GM12878 (cell line): Measurements from ENCODE around the gene TPK1. TPM values are rescaled to one million over a fixed set of nuclear protein-coding genes. Genes with fewer than 3 reads are reported as not detected.

ENCODE experiments used
- ATAC-seq: fragments of 200-7000 bp; cut with Tn5 transposase; 3 replicates; pipeline ENCODE4 v1.9.1; 2020; ENCODE audit warnings: mild to moderate bottlenecking, moderate library complexity
- BruUV-seq: library from RNA; stranded (reverse); fragments of 400-500 nt; replicated peaks from 2 replicates; lab custom pipeline; 2021; lab: Mats Ljungman, UMichigan
- CTCF ChIA-PET: fragments of 300-600 bp; sonication (Branson Sonifier 250); formaldehyde crosslinking; extraction: SDS; loops from one replicate; lab custom pipeline; 2021; ENCODE audit warnings: inconsistent platforms; lab: Yijun Ruan, JAX
- POLR2A ChIA-PET: fragments of 350-600 bp; formaldehyde crosslinking; extraction: SDS; loops from one replicate; lab custom pipeline; 2021; ENCODE audit warnings: inconsistent platforms; lab: Charles Lee
- RAD21 ChIA-PET: fragments of 300-600 bp; sonication (Branson Sonifier 250); formaldehyde crosslinking; loops from one replicate; lab custom pipeline; 2023; ENCODE audit warnings: antibody characterized with exemption; ENCODE audit not compliant: unreplicated experiment; lab: Charles Lee
- SMC1A ChIA-PET: fragments of 300-600 bp; sonication (Branson Sonifier 250); formaldehyde crosslinking; loops from one replicate; lab custom pipeline; 2023; ENCODE audit not compliant: unreplicated experiment, uncharacterized antibody; lab: Charles Lee
- DNase-seq: peaks from one replicate; pipeline ENCODE4 v3.0.0-alpha.2; 2011; ENCODE audit warnings: low read depth, low spot score
- FAIRE-seq: peaks from 3 replicates; lab custom pipeline; 2011; peaks lifted over from hg19 to GRCh38; lab: Jason Lieb, UNC
- H2AFZ ChIP-seq: 2 replicates; pipeline ENCODE4 v1.6.0; 2011; ENCODE audit warnings: low read depth, low read length, control low read depth; ENCODE audit not compliant: control insufficient read depth
- H3K27ac ChIP-seq: 2 replicates; pipeline ENCODE4 v1.5.1; 2011; ENCODE audit warnings: control low read depth; ENCODE audit not compliant: control insufficient read depth, insufficient read depth
- H3K27me3 ChIP-seq, 2 experiments: replicated peaks in 1 of 2; 2 replicates each; pipeline versions ENCODE4 v1.6.0 to v1.6.1; 2011; ENCODE audit warnings: low read length in 1 of 2; ENCODE audit not compliant: control insufficient read depth in 2 of 2, insufficient read depth in 2 of 2
- H3K36me3 ChIP-seq, 2 experiments: 2 replicates each; pipeline ENCODE4 v1.5.1; 2011; ENCODE audit warnings: low read length in 1 of 2; ENCODE audit not compliant: control insufficient read depth in 2 of 2, insufficient read depth in 2 of 2
- H3K4me1 ChIP-seq: 2 replicates; pipeline ENCODE4 v1.6.1; 2011; ENCODE audit warnings: mild to moderate bottlenecking, low read length, moderate library complexity, mixed read lengths; ENCODE audit not compliant: control insufficient read depth, insufficient read depth
- H3K4me2 ChIP-seq: 2 replicates; pipeline ENCODE4 v1.6.0; 2011; ENCODE audit warnings: control low read depth; ENCODE audit not compliant: control insufficient read depth, insufficient read depth
- H3K4me3 ChIP-seq: fragments of 200-600 bp; sonication (generic); 2 replicates; pipeline ENCODE4 v1.5.1; 2016
- H3K79me2 ChIP-seq: 2 replicates; pipeline ENCODE4 v1.6.0; 2011; ENCODE audit warnings: low read length; ENCODE audit not compliant: control insufficient read depth, insufficient read depth
- H3K9ac ChIP-seq: 2 replicates; pipeline ENCODE4 v1.8.0; 2011; ENCODE audit warnings: low read length, control low read depth, mixed read lengths; ENCODE audit not compliant: control insufficient read depth, insufficient read depth
- H3K9me3 ChIP-seq: replicated peaks from 3 replicates; pipeline ENCODE4 v1.5.1; 2011; ENCODE audit warnings: mild to moderate bottlenecking, low read length; ENCODE audit not compliant: control insufficient read depth, insufficient read depth
- H4K20me1 ChIP-seq: 2 replicates; pipeline ENCODE4 v1.6.0; 2011; ENCODE audit not compliant: control insufficient read depth, insufficient read depth
- ATF7 ChIP-seq: fragments of 450-650 bp; IDR thresholded peaks from 2 replicates; pipeline ENCODE4 v1.6.1; 2016; ENCODE audit warnings: low read depth, mild to moderate bottlenecking
- CEBPB ChIP-seq, 2 experiments: fragments of 150-350 bp in 1 of 2; IDR thresholded peaks; 2 replicates each; pipeline ENCODE4 v1.6.1; 2012 to 2014; ENCODE audit warnings: low read depth in 2 of 2, low read length in 2 of 2, borderline replicate concordance in 1 of 2, inconsistent platforms in 1 of 2
- CHD2 ChIP-seq: IDR thresholded peaks from 2 replicates; pipeline ENCODE4 v1.6.1; 2011; ENCODE audit warnings: low read depth, low read length, improper control_type of control experiment, borderline replicate concordance
- DPF2 ChIP-seq: fragments of 450-650 bp; IDR thresholded peaks from 2 replicates; pipeline ENCODE4 v1.6.1; 2017; ENCODE audit warnings: mild to moderate bottlenecking
- EP300 ChIP-seq, 2 experiments: fragments of 150-350 bp in 1 of 2; IDR thresholded peaks; 2 replicates each; pipeline ENCODE4 v1.6.1; 2011 to 2012; ENCODE audit warnings: low read depth in 2 of 2, low read length in 2 of 2, borderline replicate concordance in 1 of 2, improper control_type of control experiment in 1 of 2, inconsistent platforms in 1 of 2; ENCODE audit not compliant: control insufficient read depth in 1 of 2
- FOXM1 ChIP-seq: IDR thresholded peaks from 2 replicates; pipeline ENCODE4 v1.6.1; 2012; ENCODE audit warnings: low read depth, mild to moderate bottlenecking, inconsistent platforms, low read length, moderate library complexity
- JUNB ChIP-seq: IDR thresholded peaks from 2 replicates; pipeline ENCODE4 v1.6.1; 2016; ENCODE audit warnings: antibody characterized with exemption, mild to moderate bottlenecking
- MYB ChIP-seq: fragments of 150-350 bp; IDR thresholded peaks from 2 replicates; pipeline ENCODE4 v1.6.1; 2014; ENCODE audit warnings: mild to moderate bottlenecking, low read depth, low read length, borderline replicate concordance
- NFIC ChIP-seq: IDR thresholded peaks from 2 replicates; pipeline ENCODE4 v1.6.1; 2012; ENCODE audit warnings: low read depth, mild to moderate bottlenecking, inconsistent platforms, low read length, moderate library complexity
- NKRF ChIP-seq: fragments of 450-650 bp; conservative IDR thresholded peaks from 2 replicates; pipeline ENCODE4 v1.6.1; 2017; ENCODE audit warnings: mild to moderate bottlenecking, moderate library complexity
- PML ChIP-seq: IDR thresholded peaks from 2 replicates; pipeline ENCODE4 v1.6.1; 2012; ENCODE audit warnings: low read length, inconsistent platforms
- SP1 ChIP-seq: IDR thresholded peaks from one replicate; pipeline ENCODE4 v1.6.1; 2011; ENCODE audit warnings: low read depth, low read length
- STAT3 ChIP-seq: IDR thresholded peaks from 2 replicates; pipeline ENCODE4 v1.6.1; 2011; ENCODE audit warnings: low read depth, low read length, improper control_type of control experiment
- TBL1XR1 ChIP-seq: IDR thresholded peaks from 2 replicates; pipeline ENCODE4 v1.6.1; 2012; ENCODE audit warnings: low read depth, low read length, improper control_type of control experiment
- WGBS: methylation state at CpG from one replicate; pipeline ENCODE4 v1.1.6; 2016; ENCODE audit warnings: low lambda C conversion rate; ENCODE audit not compliant: insufficient replicate concordance, insufficient coverage; ENCODE audit errors: missing lambda C conversion rate; 5-methylcytosine and 5-hydroxymethylcytosine counted together
- in situ Hi-C: fragments of 300-500 bp; cut with MboI; formaldehyde crosslinking; loops from 9 replicates; pipeline ENCODE4 v1.14.3; 2018; ENCODE audit warnings: mixed read lengths
- intact Hi-C: fragments of 100-400 bp; cut with micrococcal nuclease; formaldehyde crosslinking; loops from one replicate; pipeline ENCODE4 v1.14.2; 2022; ENCODE audit not compliant: unreplicated experiment
- polyA plus RNA-seq, 11 experiments: library from polyadenylated mRNA; depleted of rRNA in 4 of 11; unstranded in 6 of 11; stranded (reverse) in 5 of 11; fragments of >200 nt; fragmentation: Nextera tagmentation in 4 of 11; fragmentation: Illumina TruSeq in 1 of 11; extraction: Ambion mirVana in 4 of 11; extraction: Trizol in 1 of 11; gene quantifications; 1 replicate in 1 of 11; 2 replicates in 10 of 11; pipeline versions ENCODE4 v1.2.1 to v1.2.3, GENCODE V29; 2011 to 2016; ENCODE audit warnings: inconsistent platforms in 2 of 11, missing spikeins in 2 of 11, low read depth in 1 of 11
- total RNA-seq, 4 experiments: library from RNA; depleted of rRNA in 3 of 4; stranded (reverse); fragments of >200 nt in 3 of 4; fragmentation: Illumina TruSeq in 1 of 4; extraction: Trizol in 1 of 4; gene quantifications; 2 replicates each; pipeline versions ENCODE4 v1.2.1 to v1.2.3, GENCODE V29; 2013 to 2021

TPK1 gene
- total and polyA plus RNA-seq, 10 of the 15 experiments (the other 5 are each of a cell fraction or from before 2014, with no cell fraction given), result 7.1 to 19.0 (median 9.3) TPM

- ChIA-PET RAD21 (interaction anchor here (1.5 to 5.6 kb wide), 2 partner anchors 11 to 14 kb away, joined by 4 to 39 read pairs; partner anchors contain the start of gene TPK1), CTCF (interaction anchor here (0.6 to 2.0 kb wide), 4 partner anchors 9 to 390 kb away, joined by 4 to 17 read pairs (median 5); partner anchors contain the start of gene TPK1), SMC1A (interaction anchor here (0.7 to 3.6 kb wide), 3 partner anchors 10 to 16 kb away, joined by 3 to 45 read pairs (median 20); partner anchors contain the start of gene TPK1), POLR2A (interaction anchor here (0.6 to 3.3 kb wide), 3 partner anchors 10 to 14 kb away, joined by 3 to 22 read pairs (median 8); partner anchors contain the start of gene TPK1)
- WGBS, result 83% methylated on average over 3 of the region's 3 CpGs
- no peaks in the 10 kb centered on the region for H3K36me3 ChIP-seq
- no TSS peak for BruUV-seq
- no peak for ATAC-seq
- no peaks in the 10 kb centered on the region for H3K27me3 ChIP-seq
- no peak for FAIRE-seq
- H3K79me2 ChIP-seq, result no peaks in the 10 kb centered on the region; the same call in 1 of the 2 replicates
- peaks cover 2% of the 10 kb centered on the region; the same call in 1 of the 3 replicates for H3K9me3 ChIP-seq
- intact Hi-C loops, result no loop called here
- no peak overlapping the region for H3K27ac ChIP-seq
- peak overlapping the region; percentile 26 for H3K4me2 ChIP-seq
- TF ChIP-seq NFIC (peak; percentile 10; the same call in 1 of the 2 replicates), MYB (no peak)
- H3K9ac ChIP-seq, result no peak overlapping the region
- no peak overlapping the region for H3K4me3 ChIP-seq
- DNase-seq, result no peak
- H4K20me1 ChIP-seq, result no peaks in the 10 kb centered on the region
- no peak overlapping the region for H2AFZ ChIP-seq
- H3K4me1 ChIP-seq, result peaks cover 52% of the 10 kb centered on the region
- in situ Hi-C loops, result no loop called here
These were observed 13.6 kb downstream of the TPK1 start for GRCh38 chr7:144822223-144822622.

DNA sequence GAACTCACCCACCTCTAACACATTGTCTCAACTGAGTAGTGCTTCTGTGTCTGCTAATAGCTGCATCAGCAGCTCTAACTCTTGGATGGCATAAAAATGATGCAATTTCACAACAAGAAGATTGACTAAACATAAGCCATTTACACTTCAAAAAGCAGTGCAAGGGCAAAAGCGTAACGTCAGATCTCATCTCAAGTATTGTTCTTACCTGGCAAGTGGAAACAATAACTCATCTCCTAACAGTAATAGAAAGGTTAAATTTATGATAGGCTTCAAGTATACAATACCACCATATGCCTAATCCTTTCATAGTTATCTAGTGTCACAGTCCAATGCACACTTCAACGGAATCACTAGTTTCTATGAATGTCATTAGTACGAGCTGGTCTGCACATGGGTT is 14.8 kb downstream of the TPK1 start:
- WGBS, result 2% methylated on average over 4 of the region's 4 CpGs
- Histone ChIP-seq H3K4me3 (no peak overlapping the region), H3K9me3 (peaks cover 2% of the 10 kb centered on the region; the same call in 1 of the 3 replicates), H3K27ac (no peak overlapping the region), H3K4me2 (peak overlapping the region; percentile 26), H3K27me3 (no peaks in the 10 kb centered on the region), H4K20me1 (no peaks in the 10 kb centered on the region), H3K36me3 (no peaks in the 10 kb centered on the region), H3K79me2 (no peaks in the 10 kb centered on the region; the same call in 1 of the 2 replicates), H2AFZ (no peak overlapping the region; the same call in 1 of the 2 replicates), H3K9ac (no peak overlapping the region), H3K4me1 (peaks cover 50% of the 10 kb centered on the region)
- DNase-seq (peak; percentile 36), FAIRE-seq (no peak), ATAC-seq (peak; percentile 78)
- intact Hi-C loops, result no loop called here
- ChIA-PET CTCF (interaction anchor here (0.5 to 2.1 kb wide), 7 partner anchors 9 to 36 kb away, joined by 3 to 17 read pairs (median 4); partner anchors contain the start of gene TPK1), SMC1A (interaction anchor here (1.2 to 3.6 kb wide), 3 partner anchors 9 to 90 kb away, joined by 3 to 45 read pairs (median 20); partner anchors contain the start of gene TPK1), POLR2A (interaction anchor here (0.7 to 3.3 kb wide), 3 partner anchors 9 to 15 kb away, joined by 3 to 22 read pairs (median 8); partner anchors contain the start of gene TPK1), RAD21 (interaction anchor here (1.0 to 5.6 kb wide), 3 partner anchors 9 to 15 kb away, joined by 3 to 39 read pairs (median 4); partner anchors contain the start of gene TPK1)
- in situ Hi-C loops, result no loop called here
- no TSS peak for BruUV-seq
- TF ChIP-seq JUNB, result peak; percentile 78
- no peak for TF ChIP-seq CHD2
- TF ChIP-seq FOXM1, result no peak
- TF ChIP-seq STAT3, result no peak
- TF ChIP-seq DPF2, result 0 out of 2 replicates have a peak, but pooled peaks have one; percentile 24
- TF ChIP-seq ATF7, result peak; percentile 80
- TF ChIP-seq TBL1XR1, result no peak
- TF ChIP-seq NKRF, result no peak
- no peak for TF ChIP-seq EP300 (IDR thresholded peaks at IDR 0.05; ENCODE audit: borderline replicate concordance in 1 of 2, control insufficient read depth in 1 of 2, low read depth in 2 of 2, low read length in 2 of 2)
- TF ChIP-seq SP1, result no peak
- peak in 1 of 2 experiments; percentile 20; a peak in 1 of 4 replicates for TF ChIP-seq CEBPB (IDR thresholded peaks at IDR 0.05; ENCODE audit: borderline replicate concordance in 1 of 2, low read depth in 2 of 2, low read length in 2 of 2)
- peak; percentile 73; the same call in 1 of the 2 replicates for TF ChIP-seq NFIC
- no peak for TF ChIP-seq PML
